ENCODE measurements around the gene RALGDS. TPM values are rescaled to one million over a fixed set of nuclear protein-coding genes. Genes with fewer than 3 reads are reported as not detected.
A peak's percentile ranks its signal among the peaks of the same experiment; 100 is the strongest.

RALGDS gene
- total RNA-seq, 2 donors from 2014 or later, result 24.2 to 39.7 TPM

DNA sequence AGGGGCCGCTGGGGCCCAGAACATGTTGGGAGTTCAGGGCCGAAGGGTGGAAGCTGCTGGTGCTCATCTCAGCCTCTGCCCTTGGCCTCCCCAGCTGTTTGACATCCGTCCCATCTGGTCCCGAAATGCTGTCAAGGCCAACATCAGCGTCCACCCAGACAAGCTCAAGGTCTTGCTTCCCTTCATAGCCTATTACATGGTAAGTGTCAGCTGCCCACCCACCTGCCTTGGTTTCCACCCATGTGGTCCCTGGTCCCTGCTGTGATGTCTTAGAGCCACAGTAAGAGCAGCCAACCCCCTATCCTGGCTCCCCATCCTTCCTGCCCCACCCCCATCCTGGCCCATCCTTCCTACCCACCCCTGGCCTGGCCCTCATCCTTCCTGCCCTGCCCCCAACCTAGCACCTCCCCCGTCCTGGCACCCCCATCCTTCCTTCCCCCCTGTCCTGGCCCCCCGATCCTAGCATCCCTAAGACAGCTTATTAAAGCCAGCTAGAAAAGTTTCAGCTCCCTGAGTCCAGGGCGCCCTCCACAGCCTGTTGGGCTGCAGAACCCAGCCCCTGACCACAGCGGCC lies 69.0 kb downstream of the RALGDS start:
- Histone ChIP-seq H3K27ac (no peak overlapping the region), H3K9me3 (no peaks in the 10 kb centered on the region), H3K9ac (ENCODE audit: low read depth in 2 of 2, low read length in 2 of 2) (no peak overlapping the region), H3K27me3 (no peaks in the 10 kb centered on the region), H3K4me3 (no peak overlapping the region), H3K4me1 (peaks cover 3% of the 10 kb centered on the region), H3K36me3 (no peaks in the 10 kb centered on the region)
- DNase-seq, result no peak
- intact Hi-C loops (cut with DNase I), result no loop called here
- TF ChIP-seq, protein P1, sequence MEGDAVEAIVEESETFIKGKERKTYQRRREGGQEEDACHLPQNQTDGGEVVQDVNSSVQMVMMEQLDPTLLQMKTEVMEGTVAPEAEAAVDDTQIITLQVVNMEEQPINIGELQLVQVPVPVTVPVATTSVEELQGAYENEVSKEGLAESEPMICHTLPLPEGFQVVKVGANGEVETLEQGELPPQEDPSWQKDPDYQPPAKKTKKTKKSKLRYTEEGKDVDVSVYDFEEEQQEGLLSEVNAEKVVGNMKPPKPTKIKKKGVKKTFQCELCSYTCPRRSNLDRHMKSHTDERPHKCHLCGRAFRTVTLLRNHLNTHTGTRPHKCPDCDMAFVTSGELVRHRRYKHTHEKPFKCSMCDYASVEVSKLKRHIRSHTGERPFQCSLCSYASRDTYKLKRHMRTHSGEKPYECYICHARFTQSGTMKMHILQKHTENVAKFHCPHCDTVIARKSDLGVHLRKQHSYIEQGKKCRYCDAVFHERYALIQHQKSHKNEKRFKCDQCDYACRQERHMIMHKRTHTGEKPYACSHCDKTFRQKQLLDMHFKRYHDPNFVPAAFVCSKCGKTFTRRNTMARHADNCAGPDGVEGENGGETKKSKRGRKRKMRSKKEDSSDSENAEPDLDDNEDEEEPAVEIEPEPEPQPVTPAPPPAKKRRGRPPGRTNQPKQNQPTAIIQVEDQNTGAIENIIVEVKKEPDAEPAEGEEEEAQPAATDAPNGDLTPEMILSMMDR (IDR thresholded peaks at IDR 0.05), result no peak

DNA sequence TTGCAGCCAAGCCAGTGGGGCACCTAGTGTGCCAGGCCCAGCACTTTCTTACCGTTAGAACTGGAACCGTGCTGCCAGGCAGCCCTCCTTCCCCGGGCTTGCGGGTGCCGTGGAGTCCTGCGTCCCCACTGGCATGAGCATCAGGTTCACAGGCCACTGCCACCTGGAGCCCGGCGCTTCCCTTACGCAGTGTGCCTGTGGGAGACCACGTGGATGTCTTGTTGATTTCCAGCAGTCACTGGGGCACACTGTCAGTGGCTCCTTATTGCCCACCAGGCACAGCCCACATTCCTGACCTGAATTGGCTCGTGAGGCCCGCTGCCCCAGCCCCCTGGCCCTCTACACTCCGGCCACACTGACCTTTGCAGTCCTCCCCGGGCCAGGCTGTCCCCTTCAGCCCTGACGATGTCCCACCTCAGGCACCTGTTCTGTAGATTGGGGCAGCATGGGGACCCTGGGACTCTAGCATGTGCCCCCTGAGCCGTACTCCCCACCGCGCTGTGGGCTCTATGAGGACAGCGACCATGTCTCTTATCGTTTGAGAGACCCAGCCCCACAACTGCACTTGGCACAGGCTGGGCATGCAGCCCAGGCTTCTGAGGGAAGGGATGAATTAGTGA lies 69.6 kb downstream of the RALGDS start:
- no peak overlapping the region for H3K4me3 ChIP-seq
- H3K36me3 ChIP-seq, result no peaks in the 10 kb centered on the region
- H3K27me3 ChIP-seq, result no peaks in the 10 kb centered on the region
- peak overlapping the region in 1 of 2 donors; percentile 34 for H3K9ac ChIP-seq (ENCODE audit: low read depth in 2 of 2, low read length in 2 of 2)
- DNase-seq, result no peak
- intact Hi-C loops (cut with DNase I), result no loop called here
- TF ChIP-seq, protein P1 (IDR thresholded peaks at IDR 0.05), result no peak
- H3K27ac ChIP-seq, result no peak overlapping the region
- peaks cover 3% of the 10 kb centered on the region for H3K4me1 ChIP-seq
- no peaks in the 10 kb centered on the region for H3K9me3 ChIP-seq

DNA sequence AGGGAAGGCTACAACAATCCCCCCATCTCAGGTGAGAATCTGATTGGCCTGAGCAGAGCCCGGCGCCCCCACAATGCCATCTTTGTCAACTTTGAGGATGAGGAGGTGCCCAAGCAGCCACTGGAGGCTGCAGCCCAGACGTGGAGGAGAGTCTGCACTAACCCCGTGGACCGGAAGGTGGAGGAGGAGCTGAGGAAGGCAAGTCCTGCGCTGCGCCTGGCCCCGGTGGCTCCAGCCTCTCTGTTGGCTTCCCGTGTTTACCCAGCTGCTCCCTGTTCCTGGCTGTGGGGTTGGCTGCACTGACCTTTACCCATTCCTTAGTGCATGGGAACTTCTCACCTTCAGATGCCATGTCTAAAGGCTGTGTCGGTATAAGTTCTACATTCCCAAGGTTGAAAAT lies 70.3 kb downstream of the RALGDS start:
- H3K4me1 ChIP-seq, result peaks cover 3% of the 10 kb centered on the region
- H3K27ac ChIP-seq, result no peak overlapping the region
- no peak overlapping the region for H3K4me3 ChIP-seq
- no peaks in the 10 kb centered on the region for H3K27me3 ChIP-seq
- no peak overlapping the region for H3K9ac ChIP-seq (ENCODE audit: low read depth in 2 of 2, low read length in 2 of 2)
- H3K36me3 ChIP-seq, result no peaks in the 10 kb centered on the region
- H3K9me3 ChIP-seq, result no peaks in the 10 kb centered on the region
- TF ChIP-seq, protein P1 (IDR thresholded peaks at IDR 0.05), result no peak
- intact Hi-C loops (cut with DNase I), result no loop called here
- peak; percentile 80 for DNase-seq

DNA sequence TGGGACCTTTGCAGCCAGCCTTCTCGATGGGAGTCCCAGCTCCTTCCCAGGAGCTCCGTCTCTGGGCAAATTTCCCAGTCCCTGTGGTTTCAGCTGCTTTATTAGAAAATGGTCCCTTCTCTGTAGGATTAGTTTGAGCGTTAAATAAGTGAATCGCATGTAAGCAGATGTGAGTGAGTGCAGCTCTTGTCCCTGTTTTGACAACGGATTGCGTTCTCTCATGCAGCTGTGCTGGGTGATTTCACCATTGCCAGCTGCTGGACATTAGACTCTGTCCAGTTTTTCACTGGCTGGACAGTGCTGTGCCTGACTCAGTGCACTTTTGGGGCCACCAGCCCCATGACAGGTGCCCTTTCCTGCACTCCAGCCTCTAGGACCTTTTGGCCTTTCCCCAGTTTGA lies 70.9 kb downstream of the RALGDS start:
- TF ChIP-seq, protein P1 (IDR thresholded peaks at IDR 0.05), result no peak
- Histone ChIP-seq H3K9me3 (no peaks in the 10 kb centered on the region), H3K4me1 (peaks cover 3% of the 10 kb centered on the region), H3K36me3 (no peaks in the 10 kb centered on the region), H3K4me3 (no peak overlapping the region), H3K9ac (ENCODE audit: low read depth in 2 of 2, low read length in 2 of 2) (no peak overlapping the region), H3K27me3 (no peaks in the 10 kb centered on the region), H3K27ac (no peak overlapping the region)
- no peak for DNase-seq
- intact Hi-C loops (cut with DNase I), result no loop called here

DNA sequence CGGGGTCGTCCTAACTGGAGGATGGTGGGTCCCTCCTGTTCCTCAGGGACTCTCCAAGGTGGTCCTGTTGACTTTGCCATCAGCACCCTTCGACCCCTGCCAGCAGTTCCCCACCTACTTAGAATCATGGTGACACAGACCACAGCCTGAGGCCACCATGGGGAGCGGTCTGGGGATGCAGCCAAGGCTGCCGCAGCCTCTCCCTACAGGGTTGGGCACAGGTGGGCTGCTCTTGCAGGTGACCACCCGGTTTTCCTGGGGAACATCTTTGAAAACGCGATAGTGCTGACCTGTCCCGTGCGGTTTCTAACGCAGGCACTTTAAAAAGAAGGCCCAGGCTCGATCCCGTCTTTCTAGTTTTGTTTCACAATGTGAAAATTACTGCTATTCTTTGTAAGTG lies 72.0 kb downstream of the RALGDS start:
- Histone ChIP-seq H3K4me1 (peaks cover 3% of the 10 kb centered on the region), H3K4me3 (no peak overlapping the region), H3K27ac (no peak overlapping the region), H3K9ac (ENCODE audit: low read depth in 2 of 2, low read length in 2 of 2) (no peak overlapping the region), H3K27me3 (no peaks in the 10 kb centered on the region), H3K36me3 (no peaks in the 10 kb centered on the region), H3K9me3 (no peaks in the 10 kb centered on the region)
- no peak for DNase-seq
- intact Hi-C loops (cut with DNase I), result loop anchor here (5.0 to 10.0 kb wide), 2 partner anchors 56 to 98 kb away; no protein-coding TSS in a partner anchor
- TF ChIP-seq, protein P1 (IDR thresholded peaks at IDR 0.05), result no peak
